ENCODE results near the gene ARSG.

ARSG gene

DNA sequence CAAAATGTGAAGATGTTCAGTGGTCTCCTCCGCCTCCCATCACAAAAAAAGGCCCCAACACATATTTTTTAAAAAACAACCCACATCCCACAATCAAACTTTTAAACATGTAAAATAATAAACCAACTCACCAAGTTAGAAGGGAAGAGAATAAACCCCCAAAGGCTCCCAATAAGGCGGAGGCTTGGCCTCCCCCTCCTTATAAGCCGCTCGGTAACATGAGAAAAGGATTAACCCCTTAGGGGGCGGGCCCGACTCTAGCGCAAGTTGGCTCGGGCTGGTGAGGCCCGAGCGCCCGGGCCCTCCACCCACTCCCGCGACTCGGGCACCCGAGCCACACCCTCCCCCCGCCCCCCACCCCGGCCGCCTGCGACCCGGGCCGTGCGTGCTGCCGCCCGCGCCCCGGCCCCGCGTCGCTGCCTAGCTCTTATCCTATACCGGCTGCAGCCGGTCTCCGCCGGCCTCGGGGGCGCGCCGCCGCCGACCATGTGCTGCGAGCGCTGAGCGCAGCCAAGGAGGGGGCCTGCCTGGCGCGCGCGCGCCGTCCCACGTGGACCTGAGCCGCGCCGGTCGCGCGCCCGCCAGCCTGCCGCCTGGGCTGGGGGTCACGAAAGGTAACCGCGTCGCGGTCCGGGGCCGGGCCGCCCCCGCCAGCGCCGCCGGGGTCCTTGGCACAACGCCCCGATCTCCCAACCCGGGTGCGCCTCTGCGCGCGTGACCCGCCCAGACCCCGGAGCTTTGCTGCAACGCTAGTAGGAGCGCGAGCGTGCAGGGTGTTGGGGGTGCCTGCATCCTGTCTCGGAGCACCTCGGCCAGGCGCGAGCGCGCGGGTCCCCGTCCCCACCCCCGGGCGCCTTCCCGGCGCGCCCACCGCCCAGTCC is at the start of gene ARSG, which contains the start of gene SLC16A6:
TSS of gene ARSG (plus strand) at position 541 of the 881 bp plus-strand sequence. CDS start 15,999 bp downstream, outside the sequence.
TSS of gene SLC16A6 (minus strand) at position 173 of the 881 bp plus-strand sequence. CDS start 12,807 bp downstream, outside the sequence.
- DNase-seq (ENCODE audit: low read depth): peak; percentile 89
- peak within 1 kb of the TSS; percentile 85 for H3K4me3 ChIP-seq (ENCODE audit: low read depth, low read length)
- TF ChIP-seq, protein P1, sequence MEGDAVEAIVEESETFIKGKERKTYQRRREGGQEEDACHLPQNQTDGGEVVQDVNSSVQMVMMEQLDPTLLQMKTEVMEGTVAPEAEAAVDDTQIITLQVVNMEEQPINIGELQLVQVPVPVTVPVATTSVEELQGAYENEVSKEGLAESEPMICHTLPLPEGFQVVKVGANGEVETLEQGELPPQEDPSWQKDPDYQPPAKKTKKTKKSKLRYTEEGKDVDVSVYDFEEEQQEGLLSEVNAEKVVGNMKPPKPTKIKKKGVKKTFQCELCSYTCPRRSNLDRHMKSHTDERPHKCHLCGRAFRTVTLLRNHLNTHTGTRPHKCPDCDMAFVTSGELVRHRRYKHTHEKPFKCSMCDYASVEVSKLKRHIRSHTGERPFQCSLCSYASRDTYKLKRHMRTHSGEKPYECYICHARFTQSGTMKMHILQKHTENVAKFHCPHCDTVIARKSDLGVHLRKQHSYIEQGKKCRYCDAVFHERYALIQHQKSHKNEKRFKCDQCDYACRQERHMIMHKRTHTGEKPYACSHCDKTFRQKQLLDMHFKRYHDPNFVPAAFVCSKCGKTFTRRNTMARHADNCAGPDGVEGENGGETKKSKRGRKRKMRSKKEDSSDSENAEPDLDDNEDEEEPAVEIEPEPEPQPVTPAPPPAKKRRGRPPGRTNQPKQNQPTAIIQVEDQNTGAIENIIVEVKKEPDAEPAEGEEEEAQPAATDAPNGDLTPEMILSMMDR (IDR thresholded peaks at IDR 0.05; ENCODE audit: low read depth, low read length): no peak
- TF ChIP-seq, protein P2, sequence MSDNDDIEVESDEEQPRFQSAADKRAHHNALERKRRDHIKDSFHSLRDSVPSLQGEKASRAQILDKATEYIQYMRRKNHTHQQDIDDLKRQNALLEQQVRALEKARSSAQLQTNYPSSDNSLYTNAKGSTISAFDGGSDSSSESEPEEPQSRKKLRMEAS (IDR thresholded peaks at IDR 0.05; ENCODE audit: low read depth, low read length): peak; percentile 93
- TF ChIP-seq POLR2A (IDR thresholded peaks at IDR 0.05; ENCODE audit: extremely low read depth, insufficient read length) (peak; percentile 39), MYC (IDR thresholded peaks at IDR 0.05; ENCODE audit: low read depth, low read length) (peak; percentile 89)

DNA sequence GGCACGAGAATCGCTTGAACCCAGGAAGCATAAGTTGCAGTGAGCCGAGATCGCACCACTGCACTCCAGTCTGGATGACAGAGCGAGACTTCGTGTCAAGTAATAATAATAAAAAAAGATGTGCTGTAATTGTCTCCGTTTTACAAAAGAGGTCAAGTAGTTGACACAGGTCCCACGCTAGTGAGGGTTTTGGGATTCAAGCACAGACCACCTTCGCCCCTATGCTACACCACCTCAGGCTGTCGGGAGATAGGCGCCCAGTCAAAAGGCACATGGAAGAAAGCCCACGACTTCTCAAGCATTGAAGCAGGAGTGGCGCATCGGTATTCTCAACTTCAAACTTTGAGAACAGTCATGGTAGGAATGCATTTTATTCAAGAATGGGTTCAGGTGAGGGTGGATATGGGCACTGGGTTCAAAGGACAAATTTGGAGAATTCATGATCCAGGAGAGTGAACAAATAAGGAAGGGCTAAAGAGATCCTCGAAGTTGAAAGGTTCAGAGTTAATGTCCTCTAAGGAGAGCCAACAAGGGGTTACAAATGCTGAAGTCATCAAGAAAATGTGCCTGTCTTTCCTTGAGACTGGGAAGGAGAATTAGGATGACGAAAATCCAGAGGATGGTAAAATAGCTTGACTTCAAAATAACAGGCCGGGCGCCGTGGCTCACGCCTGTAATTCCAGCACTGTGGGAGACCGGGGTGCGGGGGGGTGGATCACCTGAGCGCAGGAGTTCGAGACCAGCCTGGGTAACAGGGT is 44.8 kb upstream of the ARSG start:
- no peak for DNase-seq (ENCODE audit: low read depth)
- H3K4me3 ChIP-seq (ENCODE audit: low read depth, low read length): no peak overlapping the region
- TF ChIP-seq, protein P2 (IDR thresholded peaks at IDR 0.05; ENCODE audit: low read depth, low read length): no peak
- TF ChIP-seq, protein P1 (IDR thresholded peaks at IDR 0.05; ENCODE audit: low read depth, low read length): no peak
- no peak for TF ChIP-seq MYC (IDR thresholded peaks at IDR 0.05; ENCODE audit: low read depth, low read length)
- no peak for TF ChIP-seq POLR2A (IDR thresholded peaks at IDR 0.05; ENCODE audit: extremely low read depth, insufficient read length)

DNA sequence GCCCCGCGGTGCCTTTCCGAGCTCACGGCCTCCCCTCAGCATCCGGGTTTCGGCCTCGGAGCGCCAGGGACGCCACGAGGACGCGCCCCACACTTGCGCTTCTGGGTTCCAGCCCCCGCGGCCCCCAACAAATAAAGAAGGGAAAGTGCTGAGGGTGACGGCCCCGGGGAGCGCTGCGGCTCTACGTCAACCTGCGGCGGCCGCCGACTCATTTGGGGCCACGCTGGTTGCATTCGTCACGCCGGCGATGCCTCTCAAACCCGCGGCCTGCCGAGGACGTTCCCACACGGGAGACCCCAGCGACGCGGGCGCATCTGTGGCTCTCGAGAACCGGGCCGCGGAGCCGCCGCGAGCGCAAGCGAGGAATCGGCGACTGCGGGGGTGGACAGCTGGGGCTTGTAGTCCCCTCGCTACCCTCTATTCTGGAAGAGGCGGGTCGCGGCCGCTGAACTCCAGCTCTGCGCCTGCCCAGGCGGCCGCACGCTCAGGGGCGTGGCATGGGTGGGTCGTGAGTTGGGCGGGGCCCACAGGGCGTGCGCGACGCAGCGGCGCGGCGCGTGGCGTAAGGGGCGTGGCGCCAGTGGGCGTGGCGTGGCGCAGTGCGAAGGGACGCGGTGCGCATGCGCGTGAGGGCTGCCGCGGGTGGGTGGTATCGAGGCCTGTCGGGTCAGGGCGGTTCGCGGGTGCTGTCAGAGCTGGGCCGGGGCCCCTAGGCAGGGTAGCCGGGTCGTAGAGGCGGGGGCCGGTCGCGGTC is 43.7 kb upstream of the ARSG start, which contains the start of gene AMZ2:
TSS of gene AMZ2 (plus strand) at position 599 of the 754 bp plus-strand sequence. CDS start 2,145 bp downstream, outside the sequence.
- peak; percentile 94 for DNase-seq (ENCODE audit: low read depth)
- peak within 1 kb of the TSS; percentile 81 for H3K4me3 ChIP-seq (ENCODE audit: low read depth, low read length)
- TF ChIP-seq, protein P1 (IDR thresholded peaks at IDR 0.05; ENCODE audit: low read depth, low read length): no peak
- peak; percentile 72 for TF ChIP-seq MYC (IDR thresholded peaks at IDR 0.05; ENCODE audit: low read depth, low read length)
- peak; percentile 93 for TF ChIP-seq POLR2A (IDR thresholded peaks at IDR 0.05; ENCODE audit: extremely low read depth, insufficient read length)
- TF ChIP-seq, protein P2 (IDR thresholded peaks at IDR 0.05; ENCODE audit: low read depth, low read length): peak; percentile 36

DNA sequence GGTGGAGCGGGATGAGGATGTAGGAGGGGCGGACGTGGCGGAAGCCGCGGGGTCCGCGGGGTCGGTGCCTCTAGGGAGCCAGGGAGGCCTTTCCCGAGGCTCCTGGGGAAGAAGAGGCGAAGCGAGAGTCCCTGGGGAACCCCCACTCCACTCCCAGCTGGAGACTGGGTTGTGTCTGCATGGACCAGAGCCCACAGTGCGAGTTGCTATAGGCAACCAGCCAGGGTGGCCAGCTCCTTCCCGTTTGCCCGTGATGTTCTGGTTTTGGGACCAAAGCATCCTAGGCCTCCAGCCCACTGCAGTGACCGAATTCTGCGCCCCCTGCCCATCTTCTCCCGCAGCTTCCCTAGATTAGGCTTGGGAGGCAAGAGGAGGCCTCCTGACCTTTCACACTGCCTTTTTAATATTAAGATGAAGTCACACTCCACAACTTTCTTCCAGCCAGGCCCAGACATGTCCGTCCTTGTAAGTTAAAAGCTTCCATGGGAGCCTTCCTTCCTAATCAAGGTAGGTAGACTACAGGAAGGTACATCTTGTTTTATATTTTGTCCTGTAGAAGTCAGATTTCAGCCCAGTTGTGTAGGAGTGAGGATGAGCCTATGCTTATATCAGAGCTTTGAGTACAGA is 43.0 kb upstream of the ARSG start:
- DNase-seq (ENCODE audit: low read depth): no peak

DNA sequence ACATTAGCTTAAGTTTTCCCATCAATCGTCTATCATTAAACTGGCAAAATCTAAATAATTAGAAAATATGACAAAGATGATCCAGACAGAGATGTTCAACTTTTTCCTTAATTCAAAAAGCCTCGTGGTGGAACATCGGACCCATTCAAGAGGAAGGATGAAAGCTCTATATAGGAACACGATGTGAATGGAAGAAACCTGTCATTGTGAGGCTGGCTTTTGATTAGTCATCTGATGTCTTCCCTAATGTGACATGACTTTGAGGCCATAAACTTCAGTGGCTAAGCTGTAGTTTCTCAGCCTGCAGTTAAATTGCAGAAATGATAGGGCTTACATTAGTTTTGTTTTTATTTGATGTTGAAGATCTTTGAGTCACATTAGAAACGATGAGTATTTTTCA is 42.4 kb upstream of the ARSG start:
- peak overlapping the region; percentile 81 for H3K4me3 ChIP-seq (ENCODE audit: low read depth, low read length)
- no peak for TF ChIP-seq MYC (IDR thresholded peaks at IDR 0.05; ENCODE audit: low read depth, low read length)
- TF ChIP-seq POLR2A (IDR thresholded peaks at IDR 0.05; ENCODE audit: extremely low read depth, insufficient read length): no peak
- TF ChIP-seq, protein P1 (IDR thresholded peaks at IDR 0.05; ENCODE audit: low read depth, low read length): no peak
- TF ChIP-seq, protein P2 (IDR thresholded peaks at IDR 0.05; ENCODE audit: low read depth, low read length): no peak
- peak; percentile 41 for DNase-seq (ENCODE audit: low read depth)

More for the DNA sequence above, 43.0 kb upstream of the ARSG start:
- no peak for TF ChIP-seq POLR2A (IDR thresholded peaks at IDR 0.05; ENCODE audit: extremely low read depth, insufficient read length)
- H3K4me3 ChIP-seq (ENCODE audit: low read depth, low read length): peak overlapping the region; percentile 81
